ENCODE results near the gene MCF2L2.
"Not testable (repeated sequence)": the region's sequence is repeated elsewhere in the genome, so short reads cannot be mapped to it uniquely, and the experiment has no call there.

The MCF2L2 gene

GRCh38 chr3:183428447-183429211 lies at the start of gene MCF2L2:
Gene MCF2L2, minus strand, starts transcription at chr3:183428619. Its CDS starts 642 bp downstream, at chr3:183427977.
- peak; percentile 7 for DNase-seq (ENCODE audit: low read depth)

- no peak for DNase-seq (ENCODE audit: low read depth)
These were observed 49.5 kb upstream of the MCF2L2 start for GRCh38 chr3:183477801-183478456.

GRCh38 chr3:183475764-183476162 lies 47.3 kb upstream of the MCF2L2 start:
- DNase-seq (ENCODE audit: low read depth), result not testable (repeated sequence)

- no peak for DNase-seq (ENCODE audit: low read depth)
These were observed 46.8 kb upstream of the MCF2L2 start for GRCh38 chr3:183475016-183475763.

- DNase-seq (ENCODE audit: low read depth), result no peak
These were observed 45.5 kb upstream of the MCF2L2 start for GRCh38 chr3:183473969-183474368.

- no peak for DNase-seq (ENCODE audit: low read depth)
These were observed 43.7 kb upstream of the MCF2L2 start for GRCh38 chr3:183472155-183472554.

GRCh38 chr3:183468424-183468823 lies 40.0 kb upstream of the MCF2L2 start:
- DNase-seq (ENCODE audit: low read depth), result no peak

- no peak for DNase-seq (ENCODE audit: low read depth)
These were observed 38.2 kb upstream of the MCF2L2 start for GRCh38 chr3:183466575-183466974.

GRCh38 chr3:183465710-183466109 lies 37.3 kb upstream of the MCF2L2 start:
- not testable (repeated sequence) for DNase-seq (ENCODE audit: low read depth)

GRCh38 chr3:183464480-183464879 lies 36.1 kb upstream of the MCF2L2 start:
- DNase-seq (ENCODE audit: low read depth), result no peak

- no peak for DNase-seq (ENCODE audit: low read depth)
These were observed 31.9 kb upstream of the MCF2L2 start for GRCh38 chr3:183460081-183461055.

- no peak for DNase-seq (ENCODE audit: low read depth)
These were observed 26.7 kb upstream of the MCF2L2 start for GRCh38 chr3:183455089-183455488.

- no peak for DNase-seq (ENCODE audit: low read depth)
These were observed 25.6 kb upstream of the MCF2L2 start for GRCh38 chr3:183454064-183454463.

GRCh38 chr3:183449791-183450190 lies 21.4 kb upstream of the MCF2L2 start:
- DNase-seq (ENCODE audit: low read depth), result no peak

- DNase-seq (ENCODE audit: low read depth), result no peak
These were observed 21.0 kb upstream of the MCF2L2 start for GRCh38 chr3:183449391-183449790.

- no peak for DNase-seq (ENCODE audit: low read depth)
These were observed 20.1 kb upstream of the MCF2L2 start for GRCh38 chr3:183448369-183449128.

GRCh38 chr3:183447206-183448001 lies 19.0 kb upstream of the MCF2L2 start:
- peak; percentile 76 for DNase-seq (ENCODE audit: low read depth)

- DNase-seq (ENCODE audit: low read depth), result no peak
These were observed 18.4 kb upstream of the MCF2L2 start for GRCh38 chr3:183446838-183447205.

- no peak for DNase-seq (ENCODE audit: low read depth)
These were observed 16.3 kb upstream of the MCF2L2 start for GRCh38 chr3:183444748-183445147.
